GM18502 (cell line): ENCODE measurements around the gene P3R3URF.
A peak's percentile ranks its signal among the peaks of the same experiment; 100 is the strongest.

Experiments
- ATAC-seq: cut with Tn5 transposase; IDR thresholded peaks from one replicate; pipeline ENCODE4 v1.9.1; 2021; ENCODE audit warnings: mild to moderate bottlenecking; ENCODE audit not compliant: unreplicated experiment, poor library complexity

P3R3URF gene

DNA sequence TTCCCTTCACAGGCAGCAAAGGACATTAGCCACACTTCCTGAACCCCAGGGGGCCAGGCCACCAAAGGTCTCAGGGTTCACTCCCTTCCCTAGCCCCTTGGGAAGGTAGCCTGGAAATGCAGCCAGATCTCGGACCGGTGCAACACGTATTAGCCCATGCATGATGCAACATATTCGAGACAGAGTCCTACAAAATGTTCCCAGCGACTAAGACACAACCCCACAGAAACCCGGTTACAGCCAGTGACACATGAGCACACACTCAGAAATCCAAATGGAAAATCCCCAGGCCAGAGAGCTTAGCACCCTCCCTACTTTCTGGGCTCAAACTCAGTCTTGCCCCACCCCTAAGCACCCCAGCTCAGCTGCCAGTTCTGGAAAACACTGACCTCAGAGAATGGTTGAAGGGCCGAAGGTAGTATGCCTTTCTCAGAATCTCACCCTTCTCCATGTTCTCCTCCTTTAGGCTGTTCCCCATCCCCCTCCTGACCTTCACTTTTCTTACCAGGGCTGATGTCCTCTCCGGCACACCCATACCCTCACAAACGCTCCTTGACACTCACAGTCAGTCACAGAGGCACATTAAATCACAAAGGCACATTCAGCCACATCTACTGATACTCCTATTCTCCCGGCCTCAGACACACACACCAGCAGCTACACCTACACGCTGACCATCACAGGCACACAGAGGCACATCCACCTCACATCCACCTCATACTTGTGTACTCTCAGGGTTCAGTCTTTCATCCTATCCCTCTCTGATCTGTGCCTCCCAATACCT lies 1.6 kb downstream of the P3R3URF start, which contains the start of gene TSPAN1:
TSPAN1 (plus strand) TSS at position 640 of the 784 bp plus-strand sequence. CDS start 6,021 bp downstream, outside the sequence.
- no peak for ATAC-seq

DNA sequence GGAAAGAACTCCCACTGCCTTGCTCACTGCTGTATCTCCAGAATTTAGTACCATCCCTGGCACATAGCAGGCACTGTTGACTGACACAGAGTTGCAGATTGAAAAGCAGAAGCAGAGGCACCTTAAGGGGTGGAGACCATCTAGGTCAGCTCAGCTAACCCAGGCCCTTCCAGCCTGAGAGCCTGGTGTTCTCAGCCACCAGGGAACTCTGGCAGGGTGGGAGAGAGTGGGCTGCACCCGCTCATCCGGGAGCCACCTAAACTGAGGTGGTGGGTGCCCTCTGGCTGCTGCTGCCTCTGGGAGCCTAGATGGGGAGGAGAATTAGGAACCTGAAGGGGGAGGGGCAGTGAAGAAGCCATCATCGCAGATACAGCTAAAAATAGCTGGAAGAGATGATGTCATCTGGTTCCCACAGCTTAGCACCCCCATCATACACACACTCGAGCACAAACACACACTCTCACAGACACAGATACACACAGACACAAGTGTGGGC lies 2.9 kb downstream of the P3R3URF start:
- no peak for ATAC-seq

DNA sequence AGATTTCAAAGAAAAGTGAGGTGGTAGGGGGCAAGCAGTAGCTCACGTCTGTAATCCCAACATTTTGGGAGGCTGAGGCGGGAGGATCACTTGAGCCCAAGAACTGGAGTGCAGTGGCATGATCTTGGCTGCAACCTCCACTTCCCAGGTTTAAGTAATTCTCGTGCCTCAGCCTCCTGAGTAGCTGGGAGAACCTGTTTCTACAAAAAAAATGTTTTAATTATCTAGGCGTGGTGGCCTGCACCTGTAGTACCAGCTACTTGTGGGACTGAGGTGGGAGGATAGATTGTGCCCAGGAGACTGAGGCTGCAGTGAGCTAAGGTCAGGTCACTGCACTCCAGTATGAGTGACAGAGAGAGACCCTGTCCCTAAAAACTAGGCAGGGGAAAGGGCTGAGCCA lies 4.0 kb downstream of the P3R3URF start:
- no peak for ATAC-seq

DNA sequence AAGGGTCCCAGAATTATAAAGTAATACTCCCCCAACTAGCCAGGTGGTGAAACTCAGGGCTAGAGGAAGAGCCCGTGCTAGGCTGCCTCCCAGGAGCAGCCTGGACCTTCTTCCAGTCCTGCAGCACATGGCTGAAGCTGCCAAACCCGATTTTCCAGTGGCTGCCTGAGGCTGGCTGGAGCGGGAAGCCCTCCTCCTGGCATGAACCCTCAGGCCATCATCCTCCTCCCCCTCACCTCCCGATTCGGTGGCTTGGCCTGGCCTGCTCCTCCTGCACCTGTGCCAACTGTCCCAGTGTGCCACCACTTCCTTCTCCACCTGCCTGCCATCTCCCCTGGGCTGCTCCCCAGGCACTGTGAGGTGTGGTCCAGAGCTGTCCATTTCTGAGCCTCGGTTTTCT lies 4.4 kb downstream of the P3R3URF start:
- ATAC-seq, result no peak

DNA sequence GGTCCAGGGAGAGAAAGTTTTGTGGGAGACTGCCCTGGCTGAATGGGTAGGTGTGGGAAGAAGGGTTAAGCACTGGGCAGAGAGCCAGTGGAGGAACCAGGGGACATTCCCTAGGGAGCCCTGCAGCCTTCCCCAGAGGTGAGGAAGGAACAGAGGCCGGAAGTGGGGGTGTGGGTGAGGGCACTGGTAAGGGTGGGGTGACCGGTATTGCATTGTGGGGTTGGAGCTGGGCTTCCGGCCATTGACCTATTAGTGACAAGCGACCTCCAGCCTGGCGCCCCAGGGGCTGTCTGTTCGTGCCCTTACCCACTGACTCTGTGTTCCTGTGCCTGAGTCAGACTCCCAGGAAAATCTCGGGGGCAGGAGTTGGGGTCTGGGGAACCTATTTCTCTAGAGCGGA lies 4.9 kb downstream of the P3R3URF start:
- no peak for ATAC-seq

DNA sequence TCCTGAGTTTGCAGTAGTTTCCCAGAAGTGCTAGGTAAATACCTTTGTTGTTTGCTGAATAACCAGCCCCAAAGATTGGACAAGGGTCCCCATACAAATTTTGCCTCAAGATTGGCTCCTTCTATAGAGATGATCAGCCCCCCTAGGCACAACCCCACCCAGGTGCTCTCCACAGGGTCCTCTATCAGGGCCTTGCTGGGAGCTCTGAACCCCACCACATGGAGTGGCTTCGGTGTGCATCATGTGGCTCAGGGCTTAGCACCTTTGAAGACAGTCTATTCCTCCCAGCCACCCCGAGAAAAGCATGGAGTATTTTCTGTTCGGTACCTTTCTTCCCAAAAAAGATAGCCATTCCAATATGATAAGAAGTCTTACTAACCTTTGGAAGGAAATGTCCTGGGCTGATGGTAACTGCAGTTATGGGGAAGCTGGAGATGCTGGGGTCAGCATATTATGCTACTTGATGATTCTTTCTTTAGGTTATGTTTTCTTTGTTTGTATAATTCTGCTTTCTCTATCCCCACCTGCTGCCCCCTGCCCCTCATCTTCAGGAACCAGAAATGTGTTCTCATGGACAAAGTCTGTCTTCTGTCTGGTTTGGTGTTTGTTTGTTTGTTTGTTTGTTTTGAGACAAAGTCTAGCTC lies 6.4 kb downstream of the P3R3URF start:
- no peak for ATAC-seq

DNA sequence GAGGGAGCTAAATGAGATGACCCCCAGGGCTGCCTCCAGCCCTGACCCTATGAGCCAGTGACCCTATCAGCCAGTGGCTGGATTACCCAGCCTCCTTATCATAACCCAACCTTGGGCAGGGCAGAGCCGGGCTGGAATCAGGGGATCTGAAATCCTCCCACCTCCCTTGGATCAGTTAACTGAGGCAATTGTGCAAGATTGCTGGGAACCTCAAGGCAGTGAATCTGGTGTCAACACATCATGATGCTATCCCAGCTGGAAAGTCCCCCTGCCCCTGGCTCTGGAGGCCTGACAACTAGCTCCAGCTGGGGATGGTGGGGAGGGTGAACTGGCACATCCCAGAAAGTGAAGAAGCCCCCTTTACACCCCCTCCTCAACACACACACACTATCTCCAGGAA lies 7.8 kb downstream of the P3R3URF start:
- ATAC-seq, result no peak

DNA sequence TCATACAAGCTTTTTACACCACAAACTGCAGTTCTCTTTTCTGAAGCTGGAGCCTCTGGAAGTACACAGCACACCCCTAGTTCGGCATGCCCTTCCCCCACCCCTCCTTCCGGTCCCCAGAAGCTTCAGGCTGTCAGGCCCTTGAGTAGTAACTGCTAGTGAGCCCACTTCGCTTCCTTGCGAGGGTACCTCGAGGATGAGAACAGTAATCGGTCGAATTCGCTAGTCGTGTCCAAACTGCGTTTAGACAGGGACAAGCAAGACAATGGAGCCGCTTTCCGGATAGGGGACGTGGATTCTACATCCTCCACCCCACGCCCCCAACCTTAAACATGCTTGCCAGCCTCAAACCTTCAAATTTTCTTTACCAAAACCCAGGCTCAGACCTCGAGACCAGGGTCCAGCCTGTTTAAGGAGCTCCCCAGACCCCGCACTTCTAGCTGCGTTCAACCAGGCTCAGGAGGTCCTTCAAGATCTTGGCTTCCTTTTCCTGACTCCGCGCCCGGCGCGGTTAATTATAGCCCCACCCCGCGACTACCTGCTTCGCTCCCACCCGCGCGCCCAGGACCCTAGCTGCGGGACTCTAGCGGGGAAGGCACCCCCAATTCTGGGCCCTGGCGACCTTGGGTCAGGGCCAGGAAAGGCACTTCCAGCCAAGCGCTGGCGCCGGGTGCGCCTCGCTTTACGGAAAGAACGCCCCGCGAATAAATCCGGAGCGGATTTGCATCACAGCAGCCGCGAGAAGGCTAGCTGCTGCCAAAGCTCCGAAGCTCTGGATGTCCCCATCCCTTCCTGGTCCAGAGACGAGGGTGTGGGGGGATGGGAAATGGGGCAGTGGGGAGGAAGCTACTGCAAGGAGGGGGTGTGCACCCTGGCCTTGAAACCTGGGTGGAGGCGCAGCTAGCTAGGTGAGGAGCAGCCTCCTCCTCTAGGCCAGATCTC lies 9.5 kb downstream of the P3R3URF start:
- no peak for ATAC-seq

DNA sequence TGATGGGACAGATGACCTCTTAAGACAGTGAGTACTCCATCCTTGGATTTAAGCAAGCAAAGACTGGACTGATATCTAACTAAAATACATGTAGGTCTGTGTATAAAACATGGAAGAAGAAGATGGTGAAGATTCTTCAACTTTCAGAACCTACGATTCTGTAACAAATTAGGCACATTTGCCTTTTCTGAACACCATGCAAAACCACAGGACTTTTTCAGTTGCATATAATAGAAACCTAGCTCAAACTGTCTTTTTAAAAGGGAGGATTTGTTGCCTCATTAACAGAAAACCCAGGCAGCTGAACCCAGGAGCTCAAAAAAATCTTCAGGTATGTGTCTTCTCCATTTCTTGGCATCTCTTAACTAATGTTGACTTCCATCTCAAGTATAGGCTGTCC lies 16.1 kb downstream of the P3R3URF start:
- ATAC-seq, result no peak

DNA sequence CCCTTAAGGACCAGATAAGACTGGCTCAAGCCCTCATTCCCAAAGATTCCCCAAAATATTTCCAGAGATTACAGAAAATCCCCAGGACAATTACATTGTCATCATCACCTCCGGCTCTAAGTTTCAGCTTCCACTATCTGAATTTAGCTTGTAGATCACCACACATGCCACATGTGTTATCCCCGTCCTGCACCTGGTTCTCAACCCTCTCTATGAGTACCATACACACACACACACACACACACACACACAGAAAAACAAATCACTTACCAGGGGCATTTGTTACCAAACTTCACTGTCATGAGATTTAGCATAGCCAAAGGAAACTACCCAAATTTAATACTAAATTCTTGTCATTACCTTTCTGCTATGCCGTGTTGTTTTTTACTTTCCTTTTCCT lies 16.8 kb downstream of the P3R3URF start:
- peak; percentile 39 for ATAC-seq

DNA sequence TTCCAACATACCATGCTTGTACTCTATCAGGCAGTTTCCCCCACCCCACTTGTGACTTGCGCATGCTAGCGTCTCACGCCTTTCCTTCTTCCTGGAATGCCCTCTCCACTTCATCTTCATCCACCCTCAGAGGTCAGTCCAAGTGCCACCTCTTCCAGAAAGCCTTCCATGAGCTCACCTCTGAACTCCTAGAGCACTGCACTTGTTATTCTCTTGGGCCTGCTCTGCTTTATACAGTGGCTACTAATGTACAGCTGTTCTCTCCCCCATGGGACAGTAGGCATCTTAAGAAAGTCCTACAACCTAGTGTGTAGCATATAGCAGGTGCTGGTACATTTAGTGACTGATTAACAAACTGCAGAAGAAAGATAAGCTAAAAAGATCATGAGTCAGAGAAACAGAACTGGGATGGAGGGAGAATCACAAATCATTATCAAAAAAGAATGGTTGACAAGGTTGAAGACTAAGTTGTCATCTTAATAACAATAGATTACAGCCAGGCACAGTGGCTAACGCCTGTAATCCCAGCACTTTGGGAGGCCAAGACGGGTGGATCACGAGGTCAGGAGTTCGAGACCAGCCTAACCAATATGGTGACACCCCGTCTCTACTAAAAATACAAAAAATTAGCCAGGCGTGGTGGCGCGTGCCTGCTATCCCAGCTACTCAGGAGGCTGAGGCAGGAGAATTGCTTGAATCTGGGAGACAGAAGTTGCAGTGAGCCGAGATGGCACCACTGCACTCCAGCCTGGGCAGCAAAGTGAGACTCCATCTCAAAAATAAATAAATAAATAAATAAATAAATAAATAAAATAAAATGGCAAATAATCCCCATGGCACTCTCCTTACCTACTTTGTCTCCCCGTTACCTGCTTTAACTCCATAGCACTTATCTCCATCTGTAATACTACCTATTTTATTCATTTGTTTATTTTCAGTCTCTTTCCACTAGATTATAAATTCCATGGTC lies 17.7 kb downstream of the P3R3URF start:
- ATAC-seq, result peak; percentile 50

DNA sequence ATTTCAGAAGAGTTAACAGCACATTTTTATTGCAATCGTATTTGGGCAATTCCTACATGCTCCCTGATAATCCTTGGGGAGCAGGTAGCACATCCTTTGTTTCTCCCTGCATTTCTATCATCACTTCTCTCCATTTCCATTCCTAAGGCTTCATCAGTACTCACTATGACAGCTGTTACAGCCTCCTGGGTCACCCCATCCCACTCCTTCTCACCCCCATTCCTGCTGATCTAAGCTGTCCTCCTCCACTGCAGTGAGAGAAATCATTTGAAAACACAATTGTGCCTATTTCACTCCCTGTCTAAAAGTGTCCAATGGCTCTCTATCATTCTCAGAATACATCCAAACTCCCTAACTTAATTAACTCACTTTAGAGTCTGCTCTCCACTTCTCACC lies 18.4 kb downstream of the P3R3URF start:
- ATAC-seq, result no peak

DNA sequence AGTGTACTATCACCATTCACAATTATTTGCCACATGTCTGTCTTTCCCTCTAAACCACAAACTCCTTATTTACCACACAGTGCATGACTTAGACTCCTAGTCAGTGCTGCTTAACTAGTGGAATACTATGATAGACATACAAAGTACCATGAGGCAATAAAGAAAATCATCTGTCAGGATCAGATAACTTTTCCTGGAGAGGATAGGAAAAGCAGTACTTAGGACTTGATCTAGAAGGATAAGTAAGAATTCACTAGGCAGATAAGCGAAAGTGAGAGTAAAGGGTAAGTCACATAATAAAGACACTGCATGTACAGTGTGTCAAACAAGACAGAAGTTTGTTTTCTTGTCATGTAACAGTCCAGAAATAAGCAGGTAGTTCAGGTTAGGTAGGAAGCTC lies 22.6 kb downstream of the P3R3URF start:
- no peak for ATAC-seq

DNA sequence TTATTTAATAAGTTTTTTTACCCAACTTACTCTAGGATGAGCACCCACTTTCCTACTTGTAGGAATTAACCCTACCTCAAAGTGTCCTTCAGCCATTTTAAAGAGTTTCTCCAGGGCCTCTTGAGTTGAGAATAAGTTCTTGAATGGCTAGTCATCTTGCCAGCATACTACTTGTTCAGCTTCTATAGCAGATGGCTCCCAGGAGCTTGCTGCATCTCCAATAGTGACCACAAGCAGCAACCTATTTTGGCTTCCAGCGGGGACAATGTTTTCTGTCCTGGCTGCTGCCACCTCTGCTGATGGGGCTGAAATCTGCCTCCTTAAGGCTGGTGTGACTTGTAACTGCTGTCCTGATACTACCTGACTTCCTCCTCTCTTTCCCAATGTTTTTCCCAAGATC lies 23.1 kb downstream of the P3R3URF start:
- ATAC-seq, result no peak

DNA sequence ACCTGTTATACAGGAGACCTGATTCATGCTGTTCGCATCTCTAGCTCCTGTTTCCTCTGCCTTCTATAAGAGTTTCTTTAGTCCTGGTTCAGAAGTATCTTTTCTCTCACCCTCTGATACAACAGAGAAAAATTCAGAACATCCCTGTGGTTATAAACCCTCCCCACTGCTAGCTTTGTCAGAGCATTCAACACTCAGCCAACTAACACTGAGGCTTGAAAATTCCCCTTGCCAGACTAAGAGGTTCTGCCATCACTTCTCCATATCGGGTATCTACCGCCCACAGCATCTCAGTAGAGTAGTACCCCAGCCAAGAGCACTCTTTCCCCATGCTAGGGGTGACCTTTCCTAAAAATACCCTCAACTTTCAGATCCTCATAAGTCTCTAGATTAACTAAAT lies 24.3 kb downstream of the P3R3URF start:
- ATAC-seq, result peak; percentile 43

DNA sequence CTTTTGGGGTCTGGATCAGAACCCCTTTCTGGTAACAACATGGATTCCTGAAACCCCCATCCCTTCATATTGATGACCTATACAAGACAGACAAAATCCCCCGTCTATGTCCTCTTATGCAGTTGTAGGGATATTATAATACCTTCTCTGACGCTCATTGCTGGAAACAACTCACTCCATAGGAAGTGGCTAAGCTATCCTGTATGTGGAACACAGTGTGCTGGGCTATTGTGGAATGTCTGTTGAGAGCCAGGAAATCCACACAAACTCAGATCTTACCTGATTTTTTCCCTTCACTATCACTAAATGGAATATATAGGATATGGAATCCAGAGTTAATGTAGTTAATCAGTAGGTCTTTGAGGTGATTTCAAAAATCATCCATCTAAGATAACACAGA lies 26.2 kb downstream of the P3R3URF start:
- no peak for ATAC-seq

DNA sequence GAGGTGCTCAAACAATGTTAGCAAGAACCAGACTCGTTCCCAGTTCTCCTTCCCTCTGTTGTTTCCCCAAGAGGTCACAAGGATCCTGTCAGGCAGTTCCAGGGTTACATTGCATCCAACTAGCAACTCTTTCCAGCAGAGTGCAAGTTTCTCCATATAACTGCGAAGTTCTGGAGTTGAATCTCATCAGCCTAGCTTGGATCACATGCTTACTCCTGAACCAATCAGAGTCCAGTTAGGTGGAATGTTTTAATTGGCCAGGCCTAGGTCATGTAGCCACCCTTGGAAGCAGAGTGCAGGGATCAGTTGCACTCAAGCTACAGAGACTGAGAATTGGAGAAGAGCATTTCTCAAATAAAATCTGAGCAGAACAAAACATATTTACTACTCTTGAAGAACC lies 28.0 kb downstream of the P3R3URF start:
- no peak for ATAC-seq

DNA sequence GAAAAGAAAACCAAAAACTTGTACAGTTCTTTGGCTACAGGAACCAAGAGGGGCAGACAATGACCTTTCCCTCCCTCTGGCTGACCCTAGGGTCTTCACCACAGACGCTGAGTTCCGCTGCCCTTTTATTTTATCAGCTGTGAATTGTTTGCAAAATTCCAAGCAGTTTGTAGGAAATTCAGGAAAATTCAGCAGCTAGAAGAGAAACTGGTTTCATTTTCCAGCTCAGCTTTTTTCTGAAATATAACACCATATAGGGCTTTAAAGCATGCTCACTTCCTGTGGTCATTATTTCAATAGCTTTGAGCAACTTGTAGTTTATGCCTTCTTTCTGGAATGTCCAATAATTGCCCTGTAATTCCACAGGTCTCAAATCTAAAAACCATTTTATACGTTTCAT lies 38.4 kb downstream of the P3R3URF start:
- ATAC-seq, result no peak

DNA sequence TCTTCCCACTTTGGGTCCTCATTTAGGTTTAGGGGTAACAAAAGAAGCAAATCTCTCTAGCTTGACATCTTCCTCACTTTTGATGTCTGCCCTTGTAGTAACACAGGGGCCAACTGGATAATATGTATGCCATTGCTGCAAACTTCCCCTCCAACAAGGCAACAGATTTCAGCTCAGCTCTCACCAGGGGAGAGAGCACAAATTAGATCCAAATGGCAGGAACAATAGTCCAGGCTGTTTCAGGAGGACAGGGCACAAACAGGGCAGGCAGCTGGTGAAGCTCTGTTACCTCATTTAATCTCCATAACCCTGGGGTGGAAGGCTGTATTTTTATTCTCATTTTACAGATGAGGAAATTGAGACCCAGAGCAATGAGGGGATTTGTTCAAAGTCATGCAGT lies 39.6 kb downstream of the P3R3URF start:
- ATAC-seq, result no peak
